ENCODE measurements around the gene RPTN.
"Not testable (repeated sequence)": the region's sequence is repeated elsewhere in the genome, so short reads cannot be mapped to it uniquely, and the experiment has no call there.

The RPTN gene

GRCh38 chr1:152164517-152165136 lies 5.6 kb upstream of the RPTN start:
- DNase-seq (ENCODE audit: low read depth), result no peak

GRCh38 chr1:152162792-152163463 lies 3.9 kb upstream of the RPTN start:
- DNase-seq (ENCODE audit: low read depth), result peak; percentile 97

- DNase-seq (ENCODE audit: low read depth), result no peak
Measured at GRCh38 chr1:152160576-152160975, 1.5 kb upstream of the RPTN start.

- DNase-seq (ENCODE audit: low read depth), result no peak
Measured at GRCh38 chr1:152153996-152154395, 5.0 kb downstream of the RPTN start.

GRCh38 chr1:152151646-152152045 lies 7.4 kb downstream of the RPTN start:
- DNase-seq (ENCODE audit: low read depth), result no peak

GRCh38 chr1:152148981-152149380 lies 10.0 kb downstream of the RPTN start:
- DNase-seq (ENCODE audit: low read depth), result peak; percentile 52

- no peak for DNase-seq (ENCODE audit: low read depth)
Measured at GRCh38 chr1:152148051-152148450, 11.0 kb downstream of the RPTN start.

- DNase-seq (ENCODE audit: low read depth), result no peak
Measured at GRCh38 chr1:152145769-152146168, 13.3 kb downstream of the RPTN start.

- DNase-seq (ENCODE audit: low read depth), result not testable (repeated sequence)
Measured at GRCh38 chr1:152144674-152145183, 14.3 kb downstream of the RPTN start.

GRCh38 chr1:152143150-152143887 lies 15.7 kb downstream of the RPTN start:
- peak; percentile 28 for DNase-seq (ENCODE audit: low read depth)

- DNase-seq (ENCODE audit: low read depth), result peak; percentile 73
Measured at GRCh38 chr1:152141971-152142584, 16.9 kb downstream of the RPTN start.

- DNase-seq (ENCODE audit: low read depth), result no peak
Measured at GRCh38 chr1:152137215-152137614, 21.8 kb downstream of the RPTN start.

GRCh38 chr1:152130186-152130585 lies 28.8 kb downstream of the RPTN start:
- no peak for DNase-seq (ENCODE audit: low read depth)

GRCh38 chr1:152127673-152128072 lies 31.4 kb downstream of the RPTN start:
- no peak for DNase-seq (ENCODE audit: low read depth)

GRCh38 chr1:152125834-152126443 lies 33.1 kb downstream of the RPTN start:
- no peak for DNase-seq (ENCODE audit: low read depth)

GRCh38 chr1:152118915-152119314 lies 40.1 kb downstream of the RPTN start:
- no peak for DNase-seq (ENCODE audit: low read depth)

GRCh38 chr1:152115344-152115743 lies 43.7 kb downstream of the RPTN start, which contains the start of gene TCHH:
TCHH (minus strand) TSS chr1:152115444; CDS start chr1:152114080, 1,364 bp downstream.
- no peak for DNase-seq (ENCODE audit: low read depth)

- DNase-seq (ENCODE audit: low read depth), result no peak
Measured at GRCh38 chr1:152112885-152113432, 46.1 kb downstream of the RPTN start.

- DNase-seq (ENCODE audit: low read depth), result peak; percentile 41
Measured at GRCh38 chr1:152112101-152112884, 46.7 kb downstream of the RPTN start.

- DNase-seq (ENCODE audit: low read depth), result peak; percentile 50
Measured at GRCh38 chr1:152111515-152111968, 47.5 kb downstream of the RPTN start.
